ENCODE data around the gene SMAD5. TPM values are rescaled to one million over a fixed set of nuclear protein-coding genes. Genes with fewer than 3 reads are reported as not detected.

The SMAD5 gene
- total and polyA plus RNA-seq, 2 of the 13 experiments (the other 11 are each of a cell fraction or from before 2014, with no cell fraction given) = 27.2 to 48.5 TPM

- H3K79me2 ChIP-seq (ENCODE audit: insufficient read depth, low read length) = no peaks in the 10 kb centered on the region
- TF ChIP-seq RBM22 (optimal IDR thresholded peaks at IDR 0.05; ENCODE audit: low read length) (peak; percentile 63), NFE2L1 (CRISPR knock-in tag; IDR thresholded peaks at IDR 0.05; ENCODE audit: borderline replicate concordance) (no peak)
- peaks cover 33% of the 10 kb centered on the region for H3K4me1 ChIP-seq (ENCODE audit: insufficient read depth, low read length)
- in situ Hi-C loops (cut with HindIII; ENCODE audit: extremely low pct_ligation_motif_present, low pct_unique_long_range_greater_than_20kb) (no loop called here), intact Hi-C loops (cut with micrococcal nuclease; ENCODE audit: unreplicated experiment) (no loop called here)
- WGBS (ENCODE audit: low lambda C conversion rate) = 82% methylated on average over 5 of the region's 5 CpGs
- H3K27me3 ChIP-seq (ENCODE audit: control insufficient read depth in 1 of 2, insufficient read depth in 2 of 2, low read length in 2 of 2) = peaks cover 0 to 19% of the 10 kb centered on the region in 2 experiments; a peak in 3 of 5 replicates
- DNase-seq (ENCODE audit: low spot score) = no peak
- H2AFZ ChIP-seq (ENCODE audit: low read length) = no peak overlapping the region
- H3K36me3 ChIP-seq (replicated peaks in 1 of 2; ENCODE audit: control insufficient read depth in 1 of 2, insufficient read depth in 2 of 2, low read length in 2 of 2) = peaks cover 0 to 3% of the 10 kb centered on the region in 2 experiments; a peak in 2 of 5 replicates
- H4K20me1 ChIP-seq (ENCODE audit: insufficient read depth, low read length) = no peaks in the 10 kb centered on the region
- no peak for ATAC-seq
- no peak overlapping the region for H3K4me3 ChIP-seq (replicated peaks in 1 of 3; ENCODE audit: insufficient read depth in 1 of 3, low read depth in 2 of 3, low read length in 3 of 3)
- no peak for FAIRE-seq
- H3K9ac ChIP-seq (ENCODE audit: insufficient read depth, low read depth, low read length) = no peak overlapping the region
- H3K9me3 ChIP-seq (ENCODE audit: low read length) = no peaks in the 10 kb centered on the region
- ChIA-PET CTCF (ENCODE audit: low intra/inter-chr PET ratio, low total read pairs) (no interaction called here), POLR2A (no interaction called here)
- no peak overlapping the region for H3K27ac ChIP-seq (ENCODE audit: extremely low read length, insufficient read depth, low read length)
- no TSS peak for BruUV-seq (replicated peaks)
- H3K4me2 ChIP-seq (ENCODE audit: low read depth, low read length) = no peak overlapping the region
These were observed 57.6 kb downstream of the SMAD5 start for GRCh38 chr5:136190091-136190720.

GRCh38 chr5:136190904-136191303, 58.3 kb downstream of the SMAD5 start:
- H4K20me1 ChIP-seq (ENCODE audit: insufficient read depth, low read length) = no peaks in the 10 kb centered on the region
- ATAC-seq (no peak), FAIRE-seq (no peak), DNase-seq (ENCODE audit: low spot score) (no peak)
- WGBS (ENCODE audit: low lambda C conversion rate) = 100% methylated on average over 1 of the region's 1 CpG
- no TSS peak for BruUV-seq (replicated peaks)
- H3K36me3 ChIP-seq (replicated peaks in 1 of 2; ENCODE audit: control insufficient read depth in 1 of 2, insufficient read depth in 2 of 2, low read length in 2 of 2) = peaks cover 0 to 3% of the 10 kb centered on the region in 2 experiments; a peak in 2 of 5 replicates
- TF ChIP-seq RFXANK (CRISPR knock-in tag; IDR thresholded peaks at IDR 0.05) = no peak
- no peak for TF ChIP-seq NCOA2 (CRISPR knock-in tag; IDR thresholded peaks at IDR 0.05)
- no peak for TF ChIP-seq KDM1A (CRISPR knock-in tag; IDR thresholded peaks at IDR 0.05)
- no peak for TF ChIP-seq HCFC1 (IDR thresholded peaks at IDR 0.05; ENCODE audit: low read depth, low read length)
- no peak for TF ChIP-seq ZNF121 (CRISPR knock-in tag; IDR thresholded peaks at IDR 0.05)
- TF ChIP-seq NRL (CRISPR knock-in tag; IDR thresholded peaks at IDR 0.05; ENCODE audit: borderline replicate concordance) = no peak
- TF ChIP-seq TIGD3 (CRISPR knock-in tag; IDR thresholded peaks at IDR 0.05; ENCODE audit: borderline replicate concordance) = no peak
- TF ChIP-seq ZFP37 (CRISPR knock-in tag; IDR thresholded peaks at IDR 0.05; ENCODE audit: borderline replicate concordance) = no peak
- TF ChIP-seq IRF9 (CRISPR knock-in tag; IDR thresholded peaks at IDR 0.05; ENCODE audit: borderline replicate concordance) = no peak
- TF ChIP-seq HMG20A (CRISPR knock-in tag; IDR thresholded peaks at IDR 0.05; ENCODE audit: borderline replicate concordance) = no peak
- TF ChIP-seq ZNF512B (CRISPR knock-in tag; IDR thresholded peaks at IDR 0.05; ENCODE audit: borderline replicate concordance) = no peak
- no peak for TF ChIP-seq SSRP1 (CRISPR knock-in tag; IDR thresholded peaks at IDR 0.05)
- peaks cover 32% of the 10 kb centered on the region for H3K4me1 ChIP-seq (ENCODE audit: insufficient read depth, low read length)
- intact Hi-C loops (cut with micrococcal nuclease; ENCODE audit: unreplicated experiment) (no loop called here), in situ Hi-C loops (cut with HindIII; ENCODE audit: extremely low pct_ligation_motif_present, low pct_unique_long_range_greater_than_20kb) (no loop called here)
- no peak overlapping the region for H3K9ac ChIP-seq (ENCODE audit: insufficient read depth, low read depth, low read length)
- CTCF ChIA-PET (ENCODE audit: low intra/inter-chr PET ratio, low total read pairs) = no interaction called here
- peaks cover 0 to 20% of the 10 kb centered on the region in 2 experiments; a peak in 3 of 5 replicates for H3K27me3 ChIP-seq (ENCODE audit: control insufficient read depth in 1 of 2, insufficient read depth in 2 of 2, low read length in 2 of 2)
- H3K4me2 ChIP-seq (ENCODE audit: low read depth, low read length) = no peak overlapping the region
- H3K79me2 ChIP-seq (ENCODE audit: insufficient read depth, low read length) = no peaks in the 10 kb centered on the region
- H3K9me3 ChIP-seq (ENCODE audit: low read length) = no peaks in the 10 kb centered on the region
- no peak overlapping the region for H3K4me3 ChIP-seq (replicated peaks in 1 of 3; ENCODE audit: insufficient read depth in 1 of 3, low read depth in 2 of 3, low read length in 3 of 3)
- POLR2A ChIA-PET = no interaction called here
- no peak overlapping the region for H3K27ac ChIP-seq (ENCODE audit: extremely low read length, insufficient read depth, low read length)
- H2AFZ ChIP-seq (ENCODE audit: low read length) = no peak overlapping the region

All from HepG2 (cell line).